GM10847 (cell line): ENCODE results near the gene PLN.

Experiments used
- POLR2A ChIP-seq: IDR thresholded peaks from 2 replicates; pipeline ENCODE4 v1.6.1; 2011; ENCODE audit not compliant: insufficient read length; ENCODE audit errors: extremely low read depth

Gene PLN

DNA sequence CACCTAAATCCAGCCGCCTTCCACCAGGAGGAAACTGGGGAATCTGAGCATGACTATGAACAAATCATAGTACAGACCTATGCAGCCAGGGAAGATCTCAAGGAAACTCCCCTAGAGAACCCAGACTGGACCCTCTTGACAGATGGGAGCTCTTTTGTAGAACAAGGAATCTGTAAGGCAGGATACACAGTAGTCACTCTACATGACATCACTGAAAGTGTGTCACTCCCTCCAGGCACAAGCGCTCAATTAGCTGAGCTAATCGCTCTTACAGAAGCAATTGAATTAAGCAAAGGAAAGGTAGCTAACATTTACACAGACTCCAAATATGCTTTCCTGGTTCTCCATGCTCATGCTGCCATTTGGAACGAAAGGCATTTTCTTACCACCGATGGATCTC, 36.8 kb downstream of the PLN start:
- TF ChIP-seq POLR2A = no peak

DNA sequence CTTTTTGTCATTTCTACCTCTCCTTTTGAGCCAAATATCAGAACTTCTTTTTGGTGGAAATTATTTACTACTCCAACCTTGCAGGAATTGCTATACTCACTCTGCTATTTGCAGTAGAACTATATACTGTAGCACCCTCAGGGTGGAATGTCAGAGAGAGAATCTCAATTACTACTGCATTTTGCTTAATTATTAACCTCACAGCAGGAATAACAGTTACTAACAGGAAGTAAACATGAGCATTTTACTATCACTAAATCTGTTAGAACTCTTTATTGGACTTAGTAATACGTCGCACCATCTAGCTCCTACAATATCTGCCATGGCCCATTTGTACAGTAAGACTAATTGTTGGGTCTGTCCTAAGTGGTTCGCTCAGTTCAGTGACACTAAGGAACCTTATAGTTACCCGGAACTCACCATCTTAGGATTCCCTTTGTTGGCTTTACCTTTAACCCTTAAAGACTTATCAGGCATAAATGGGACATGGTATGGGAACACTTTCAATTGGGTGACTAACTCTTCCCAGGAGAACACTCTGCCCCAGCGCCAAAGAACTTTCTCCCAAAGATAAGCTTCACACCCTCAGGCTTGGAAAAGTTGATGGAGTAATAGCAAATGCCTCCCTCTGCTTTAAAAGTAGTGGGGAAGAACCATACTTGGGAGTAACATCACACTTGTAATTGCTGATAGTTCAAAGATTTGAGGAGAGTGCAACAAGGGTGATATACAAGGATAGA, 38.8 kb downstream of the PLN start:
- no peak for TF ChIP-seq POLR2A

DNA sequence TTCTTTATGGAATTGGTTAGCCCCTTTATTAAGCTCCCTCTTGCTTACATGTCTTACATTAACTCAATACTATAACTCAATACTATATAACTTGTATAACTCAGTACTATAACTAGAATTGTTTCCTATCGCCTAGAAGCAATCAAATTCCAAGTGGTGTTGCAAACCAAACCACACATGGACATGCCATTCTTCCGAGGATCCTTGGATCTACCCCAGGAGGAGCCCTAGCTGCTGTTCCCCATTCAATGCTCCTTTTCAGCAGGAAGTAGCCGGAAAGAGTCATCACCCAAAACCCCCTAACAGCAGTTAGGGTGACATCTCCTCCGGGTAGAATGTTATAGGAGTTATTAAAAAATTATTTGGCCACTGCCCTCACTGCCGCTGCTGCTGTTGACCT, 40.5 kb downstream of the PLN start:
- no peak for TF ChIP-seq POLR2A

DNA sequence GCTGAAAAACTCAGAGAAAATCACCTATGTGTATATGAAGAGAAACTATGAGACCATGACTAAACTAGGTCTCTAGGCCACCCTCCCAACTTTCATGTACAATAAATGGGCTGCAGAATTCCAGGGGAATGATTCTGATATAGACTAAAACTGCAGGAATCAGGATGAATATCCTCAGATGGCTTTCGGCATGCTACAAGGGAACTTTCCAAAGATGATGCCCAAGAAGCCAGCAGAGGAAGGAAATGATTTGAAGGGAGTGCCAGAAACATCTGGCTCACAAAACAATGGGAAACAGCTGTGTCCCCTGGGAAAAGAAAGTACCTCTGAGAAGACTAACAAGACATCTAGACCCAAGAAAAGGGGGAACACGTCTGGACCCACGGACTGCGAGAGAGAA, 41.1 kb downstream of the PLN start:
- no peak for TF ChIP-seq POLR2A

DNA sequence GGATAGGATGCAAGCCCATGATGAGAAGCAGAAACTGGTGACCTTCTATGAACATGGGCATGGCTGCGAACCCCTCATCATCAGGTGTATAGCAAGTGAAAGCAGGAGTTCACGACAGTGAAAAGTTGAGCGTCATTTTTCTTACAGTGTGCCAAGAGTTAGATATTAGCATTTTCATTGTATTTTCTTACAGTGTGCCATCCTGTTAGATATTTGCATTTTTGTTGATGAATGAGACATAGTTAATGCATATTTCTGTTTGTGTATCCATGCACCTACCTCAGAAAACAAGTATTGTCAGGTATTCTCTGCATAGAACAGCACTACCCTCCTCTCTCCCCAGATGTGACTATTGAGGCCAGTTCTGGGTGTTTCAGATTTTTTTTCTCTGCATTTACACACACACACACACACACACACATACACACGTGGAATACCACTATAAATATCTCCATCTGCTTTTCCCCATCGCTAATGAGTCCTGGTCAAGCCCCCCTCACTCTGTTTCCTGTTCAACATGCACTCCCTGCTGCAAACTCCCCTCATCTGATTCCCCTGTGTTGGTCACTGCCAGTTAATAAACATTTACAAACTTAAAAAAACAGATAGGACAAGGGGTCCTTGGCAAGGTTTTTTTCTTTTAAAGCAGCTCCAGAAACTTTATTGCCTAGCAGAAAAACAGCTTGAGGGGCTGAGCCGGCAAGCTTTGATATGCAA, 41.7 kb downstream of the PLN start:
- TF ChIP-seq POLR2A = no peak

DNA sequence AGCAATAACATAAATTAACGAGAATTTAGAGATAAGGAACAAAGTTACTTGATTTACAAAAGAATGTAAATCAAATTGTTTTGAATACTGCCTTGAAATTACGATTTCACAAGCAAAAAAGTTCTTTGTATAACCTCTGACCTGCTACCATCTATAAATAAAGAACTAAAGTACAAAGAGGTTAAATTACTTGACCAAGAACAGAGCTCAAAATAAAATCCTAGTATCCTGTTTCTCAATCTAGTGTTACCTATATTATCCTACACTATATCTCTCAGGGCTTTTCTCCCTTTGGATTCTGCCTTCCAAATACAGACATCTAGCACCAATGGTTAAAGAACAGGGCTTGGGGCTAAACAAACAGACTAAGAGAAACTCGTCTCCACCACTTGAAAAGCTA, 43.8 kb downstream of the PLN start:
- TF ChIP-seq POLR2A = no peak

DNA sequence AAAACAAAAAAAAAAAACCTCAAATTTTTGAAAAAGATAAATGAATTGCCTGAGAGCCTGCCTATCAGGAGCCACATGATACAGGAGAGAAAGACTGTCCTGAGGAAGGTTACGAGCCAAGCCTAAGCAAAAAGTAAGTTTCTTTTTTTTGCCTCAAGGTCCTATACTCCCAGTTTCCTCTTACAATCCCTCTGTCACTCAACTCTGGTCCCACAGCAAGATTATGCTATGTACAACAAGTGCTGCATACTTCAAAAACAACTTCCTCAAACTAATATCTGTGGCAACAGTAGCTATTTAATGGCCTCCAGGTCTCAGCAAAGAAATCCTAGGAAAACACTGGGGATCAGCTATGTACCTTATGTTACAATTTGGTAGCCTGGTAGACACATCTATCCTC, 46.8 kb downstream of the PLN start:
- no peak for TF ChIP-seq POLR2A

DNA sequence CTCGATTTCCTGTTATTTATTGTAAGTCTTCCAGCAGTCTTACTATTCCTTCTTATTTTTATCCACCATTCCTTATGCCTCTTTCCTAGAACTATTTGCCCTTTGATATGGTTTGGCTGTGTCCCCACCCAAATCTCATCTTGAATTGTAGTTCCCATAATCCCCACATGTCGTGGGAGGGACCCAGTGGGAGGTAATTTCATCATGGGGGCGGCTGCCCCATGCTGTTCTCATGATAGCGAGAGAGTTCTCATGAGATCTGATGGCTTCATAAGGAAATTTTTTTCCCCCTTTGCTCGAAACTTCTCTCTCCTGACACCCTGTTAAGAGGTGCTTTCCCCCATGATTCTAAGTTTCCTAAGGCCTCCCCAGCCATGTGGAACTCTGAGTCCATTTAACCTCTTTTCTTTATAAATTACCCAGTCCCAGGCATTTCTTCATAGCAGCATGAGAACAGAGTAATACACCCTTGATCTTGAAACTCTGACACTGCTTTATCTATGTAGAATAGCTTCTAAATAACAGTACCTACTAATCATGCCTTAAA, 48.8 kb downstream of the PLN start:
- TF ChIP-seq POLR2A = no peak

DNA sequence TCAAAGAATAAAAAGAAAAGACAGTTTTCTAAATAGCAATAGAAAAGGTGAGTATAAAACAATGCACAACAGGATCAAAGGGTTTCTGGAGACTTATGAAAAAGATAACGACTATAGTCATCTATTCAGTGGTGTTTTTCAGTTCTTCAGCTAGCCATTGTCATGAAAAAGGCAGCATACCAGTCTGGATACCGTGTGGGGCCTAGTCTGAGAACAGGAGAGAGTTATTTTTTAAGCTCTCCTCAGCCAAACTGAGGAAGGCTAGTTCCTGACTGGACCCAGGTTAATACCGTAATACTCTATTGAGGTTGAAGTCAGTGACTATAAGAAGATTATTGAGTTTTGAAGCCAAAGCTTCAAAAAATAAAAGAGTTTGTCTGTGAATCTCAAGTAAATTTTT, 49.5 kb downstream of the PLN start:
- no peak for TF ChIP-seq POLR2A

DNA sequence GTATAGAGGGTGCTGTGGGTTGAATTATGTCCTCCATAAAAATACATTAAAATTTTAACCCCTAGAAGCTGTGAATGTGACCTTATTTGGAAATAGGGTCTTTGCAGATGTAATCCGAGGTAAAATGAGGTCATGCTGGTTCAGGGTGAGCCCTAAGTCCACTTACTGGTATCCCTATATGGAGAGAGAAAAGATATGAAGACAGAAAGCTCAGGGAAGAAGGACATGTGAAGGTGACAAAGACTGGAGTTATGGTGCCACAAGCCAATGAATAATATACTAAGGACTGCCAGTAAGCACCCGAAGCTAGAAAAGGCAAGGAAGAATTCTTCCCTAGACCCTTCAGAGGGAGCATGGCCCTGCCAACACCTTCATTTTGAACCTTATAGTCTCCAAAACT, 50.2 kb downstream of the PLN start:
- TF ChIP-seq POLR2A = no peak

DNA sequence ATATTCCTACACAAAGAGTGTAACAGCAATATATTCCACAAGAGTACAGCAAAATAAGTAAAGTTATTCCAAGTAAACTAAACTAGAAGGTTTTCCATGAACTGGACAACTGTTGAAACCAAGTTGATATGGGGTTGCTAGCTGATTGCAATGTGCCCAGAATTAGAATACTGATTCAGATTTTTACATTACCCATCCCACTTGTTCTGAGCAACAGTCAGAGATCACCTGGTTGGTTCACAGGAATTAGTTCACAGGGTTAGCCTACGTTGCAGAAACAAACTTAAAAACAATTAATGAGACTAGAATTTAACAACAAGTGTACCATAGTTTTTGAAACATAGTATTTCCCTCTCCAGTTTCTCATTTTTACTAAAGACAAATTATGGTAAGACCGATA, 54.2 kb downstream of the PLN start:
- no peak for TF ChIP-seq POLR2A

DNA sequence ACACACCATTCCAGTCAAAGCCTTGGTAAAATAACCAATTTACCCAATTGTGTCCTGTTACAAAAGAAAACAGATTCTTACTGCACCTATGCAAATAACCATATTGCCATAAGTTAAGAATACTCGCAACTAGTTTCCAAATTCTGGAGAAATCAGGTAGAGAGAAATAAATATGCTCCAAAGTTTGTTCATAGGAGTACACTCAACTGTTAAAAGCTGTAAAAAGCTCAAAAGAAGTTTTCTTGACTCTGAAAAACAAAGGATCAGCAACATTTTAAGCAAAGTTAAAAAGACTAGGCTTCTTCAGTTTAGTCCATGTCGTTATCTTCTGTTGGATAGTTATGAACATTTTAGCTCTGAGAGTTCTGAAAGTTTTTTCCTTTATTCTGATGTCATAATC, 55.3 kb downstream of the PLN start:
- TF ChIP-seq POLR2A = no peak

DNA sequence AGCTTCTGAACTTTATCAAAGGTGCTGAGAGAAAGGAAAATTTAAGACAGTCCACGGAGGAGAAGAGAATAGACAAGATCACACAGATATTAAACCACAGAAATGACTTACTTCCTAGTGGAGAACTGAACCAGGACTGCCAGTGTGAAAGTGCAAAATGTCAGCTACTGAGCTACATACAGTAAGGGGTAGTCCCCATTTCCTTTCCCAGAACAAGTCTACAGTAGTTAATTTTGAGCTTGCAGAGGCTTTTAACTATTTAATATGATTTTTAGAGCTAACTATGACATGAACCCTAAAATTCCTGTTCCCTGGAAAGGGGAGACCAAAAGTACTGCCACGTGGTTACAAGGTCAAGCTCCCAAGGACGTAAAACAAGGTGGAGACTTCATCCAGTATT, 58.2 kb downstream of the PLN start:
- TF ChIP-seq POLR2A = no peak

DNA sequence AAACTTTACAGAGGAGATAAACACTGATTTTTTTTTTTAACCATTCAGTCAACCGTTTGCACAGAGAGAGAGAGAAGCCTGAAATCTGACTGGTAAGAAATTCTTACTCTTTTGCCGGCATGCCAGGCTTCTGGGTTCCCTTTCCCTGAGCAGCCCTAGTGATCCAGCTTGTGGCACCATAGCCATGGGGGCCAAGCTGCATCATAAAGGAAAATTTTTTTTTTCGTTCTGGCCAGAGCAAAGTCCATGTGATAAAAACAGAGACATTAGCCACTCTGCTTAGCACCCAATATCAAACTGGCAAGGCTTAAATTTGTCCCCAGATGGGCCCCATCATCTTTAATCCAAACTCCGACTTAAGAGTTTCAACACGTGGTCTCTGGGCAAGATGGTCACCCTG, 58.8 kb downstream of the PLN start:
- TF ChIP-seq POLR2A = no peak
